Measurements from ENCODE around the gene UMAD1. TPM values are rescaled to one million over a fixed set of nuclear protein-coding genes. Genes with fewer than 3 reads are reported as not detected.

The UMAD1 gene
- total RNA-seq, 1 donor from 2014 or later = 16.4 TPM

- TF ChIP-seq CTCF (IDR thresholded peaks at IDR 0.05; ENCODE audit: borderline replicate concordance) = no peak
- DNase-seq = no peak
- no peak overlapping the region for H3K4me3 ChIP-seq
- H3K36me3 ChIP-seq = no peaks in the 10 kb centered on the region
- H3K4me1 ChIP-seq = no peaks in the 10 kb centered on the region
- H3K27me3 ChIP-seq (ENCODE audit: low read depth) = no peaks in the 10 kb centered on the region
- intact Hi-C loops (cut with micrococcal nuclease) = no loop called here
- H3K27ac ChIP-seq (replicated peaks) = no peak overlapping the region
- H3K9me3 ChIP-seq (replicated peaks) = no peaks in the 10 kb centered on the region
These were observed 283.8 kb downstream of the UMAD1 start for GRCh38 chr7:7924303-7924702.

Other genes with a start within 250 kb of the UMAD1 start
- gene COL28A1, start 104.9 kb upstream of the UMAD1 start, total RNA-seq = 1.9 TPM
- gene MIOS, start 73.9 kb upstream of the UMAD1 start, total RNA-seq = 25.3 TPM
- gene RPA3, start 77.9 kb downstream of the UMAD1 start, total RNA-seq = 21.1 TPM